Retina (tissue), 1 donor: ENCODE measurements around the gene SYTL1.

Experiments used
- DNase-seq: peaks from one replicate; pipeline ENCODE4 v3.0.0-alpha.2; 2016

Gene SYTL1

GRCh38 chr1:27388337-27389005 lies 46.6 kb downstream of the SYTL1 start:
- peak; percentile 50 for DNase-seq

- DNase-seq = no peak
Measured at GRCh38 chr1:27391511-27392095, 49.8 kb downstream of the SYTL1 start.

GRCh38 chr1:27392096-27392777 lies 50.4 kb downstream of the SYTL1 start, which contains the start of gene GPR3:
Gene GPR3, plus strand, starts transcription at chr1:27392622. Its CDS starts 1,177 bp downstream, at chr1:27393799.
- DNase-seq = peak; percentile 91

GRCh38 chr1:27392778-27393635 lies 51.2 kb downstream of the SYTL1 start:
- DNase-seq = no peak

- DNase-seq = peak; percentile 14
Measured at GRCh38 chr1:27393641-27394281, 51.9 kb downstream of the SYTL1 start.

GRCh38 chr1:27394282-27394658 lies 52.4 kb downstream of the SYTL1 start:
- DNase-seq = no peak

- DNase-seq = no peak
Measured at GRCh38 chr1:27394925-27395324, 53.1 kb downstream of the SYTL1 start.

GRCh38 chr1:27395441-27396195 lies 53.8 kb downstream of the SYTL1 start:
- peak; percentile 87 for DNase-seq

- DNase-seq = no peak
Measured at GRCh38 chr1:27397110-27397509, 55.3 kb downstream of the SYTL1 start.

- no peak for DNase-seq
Measured at GRCh38 chr1:27397749-27398148, 55.9 kb downstream of the SYTL1 start.

GRCh38 chr1:27398405-27399149 lies 56.8 kb downstream of the SYTL1 start:
- DNase-seq = no peak

GRCh38 chr1:27399251-27400025 lies 57.6 kb downstream of the SYTL1 start:
- DNase-seq = peak; percentile 77

GRCh38 chr1:27400082-27400962 lies 58.5 kb downstream of the SYTL1 start:
- DNase-seq = peak; percentile 63

- peak; percentile 32 for DNase-seq
Measured at GRCh38 chr1:27400963-27401341, 59.1 kb downstream of the SYTL1 start.

GRCh38 chr1:27402349-27402754 lies 60.5 kb downstream of the SYTL1 start:
- peak; percentile 20 for DNase-seq

GRCh38 chr1:27403065-27403726 lies 61.4 kb downstream of the SYTL1 start:
- no peak for DNase-seq
